ENCODE data around the gene PROX1. TPM values are rescaled to one million over a fixed set of nuclear protein-coding genes. Genes with fewer than 3 reads are reported as not detected.

The PROX1 gene
- total and polyA plus RNA-seq, 8 donors: 0.23 to 6.1 (median 2.7) TPM

GRCh38 chr1:214066936-214067335 lies 79.2 kb downstream of the PROX1 start:
- intact Hi-C loops (cut with DNase I; ENCODE audit: low total_unique reads): no loop called here
- H3K9me3 ChIP-seq: no peaks in the 10 kb centered on the region
- no peak for DNase-seq
- WGBS, 5 donors: 71 to 86% (median 81%) methylated on average over 3 of the region's 3 CpGs
- TF ChIP-seq EP300 (IDR thresholded peaks at IDR 0.05) (no peak), POLR2AphosphoS5 (IDR thresholded peaks at IDR 0.05) (no peak), POLR2A (IDR thresholded peaks at IDR 0.05) (no peak), CTCF (IDR thresholded peaks at IDR 0.05) (no peak)
- H3K27ac ChIP-seq: no peak overlapping the region
- no peaks in the 10 kb centered on the region for H3K27me3 ChIP-seq
- no peaks in the 10 kb centered on the region for H3K36me3 ChIP-seq
- no peak overlapping the region for H3K4me3 ChIP-seq
- no peaks in the 10 kb centered on the region for H3K4me1 ChIP-seq

- intact Hi-C loops (cut with DNase I; ENCODE audit: low total_unique reads): no loop called here
- H3K4me1 ChIP-seq: no peaks in the 10 kb centered on the region
- no peak overlapping the region for H3K4me3 ChIP-seq
- H3K36me3 ChIP-seq: no peaks in the 10 kb centered on the region
- no peak for TF ChIP-seq POLR2AphosphoS5 (IDR thresholded peaks at IDR 0.05)
- no peak for TF ChIP-seq POLR2A (IDR thresholded peaks at IDR 0.05)
- no peak for TF ChIP-seq EP300 (IDR thresholded peaks at IDR 0.05)
- TF ChIP-seq CTCF (IDR thresholded peaks at IDR 0.05): no peak
- no peaks in the 10 kb centered on the region for H3K9me3 ChIP-seq
- DNase-seq: no peak
- H3K27me3 ChIP-seq: no peaks in the 10 kb centered on the region
- 67 to 85% (median 81%) methylated on average over 7 of the region's 7 CpGs for WGBS, 5 donors
- H3K27ac ChIP-seq: no peak overlapping the region
Measured at GRCh38 chr1:214067397-214067796, 79.6 kb downstream of the PROX1 start.

- WGBS, 5 donors: 77 to 83% (median 80%) methylated on average over 11 of the region's 11 CpGs
- DNase-seq: no peak
- Histone ChIP-seq H3K4me1 (no peaks in the 10 kb centered on the region), H3K27ac (no peak overlapping the region), H3K36me3 (no peaks in the 10 kb centered on the region), H3K27me3 (no peaks in the 10 kb centered on the region), H3K9me3 (no peaks in the 10 kb centered on the region), H3K4me3 (no peak overlapping the region)
- intact Hi-C loops (cut with DNase I; ENCODE audit: low total_unique reads): no loop called here
- no peak for TF ChIP-seq EP300 (IDR thresholded peaks at IDR 0.05)
- no peak for TF ChIP-seq POLR2A (IDR thresholded peaks at IDR 0.05)
- TF ChIP-seq POLR2AphosphoS5 (IDR thresholded peaks at IDR 0.05): no peak
- TF ChIP-seq CTCF (IDR thresholded peaks at IDR 0.05): no peak
Measured at GRCh38 chr1:214067853-214068703, 80.3 kb downstream of the PROX1 start.

GRCh38 chr1:214068979-214069378 lies 81.2 kb downstream of the PROX1 start:
- H3K4me1 ChIP-seq: no peaks in the 10 kb centered on the region
- H3K9me3 ChIP-seq: no peaks in the 10 kb centered on the region
- H3K4me3 ChIP-seq: no peak overlapping the region
- H3K27ac ChIP-seq: no peak overlapping the region
- no peak for DNase-seq
- H3K27me3 ChIP-seq: peaks cover 0 to 5% (median 0%) of the 10 kb centered on the region in 3 donors
- TF ChIP-seq POLR2A (IDR thresholded peaks at IDR 0.05): no peak
- no peak for TF ChIP-seq EP300 (IDR thresholded peaks at IDR 0.05)
- TF ChIP-seq POLR2AphosphoS5 (IDR thresholded peaks at IDR 0.05): no peak
- TF ChIP-seq CTCF (IDR thresholded peaks at IDR 0.05): no peak
- intact Hi-C loops (cut with DNase I; ENCODE audit: low total_unique reads): no loop called here
- 27 to 50% (median 34%) methylated on average over 1 of the region's 1 CpG for WGBS, 5 donors
- H3K36me3 ChIP-seq: no peaks in the 10 kb centered on the region
